ENCODE data around the gene FKBP5. TPM values are rescaled to one million over a fixed set of nuclear protein-coding genes. Genes with fewer than 3 reads are reported as not detected.
"Not testable (repeated sequence)": the region's sequence is repeated elsewhere in the genome, so short reads cannot be mapped to it uniquely, and the experiment has no call there.

The FKBP5 gene
- total RNA-seq, 1 donor from 2014 or later = 5.9 TPM

- TF ChIP-seq CTCF (IDR thresholded peaks at IDR 0.05; ENCODE audit: unreplicated experiment) = no peak
- Mint-ChIP-seq H3K4me3 (ENCODE audit: low read depth) (no peak overlapping the region), H3K27me3 (no peaks in the 10 kb centered on the region), H3K4me1 (ENCODE audit: low read depth) (peaks cover 16% of the 10 kb centered on the region), H3K36me3 (ENCODE audit: insufficient read depth) (peaks cover 5% of the 10 kb centered on the region), H3K9me3 (ENCODE audit: low read depth) (peaks cover 3% of the 10 kb centered on the region), H3K27ac (no peak overlapping the region)
- DNase-seq (ENCODE audit: low spot score, unreplicated experiment) = no peak
Measured at GRCh38 chr6:35602133-35602946, 86.4 kb downstream of the FKBP5 start.

- H3K36me3 Mint-ChIP-seq (ENCODE audit: insufficient read depth) = peaks cover 5% of the 10 kb centered on the region
- no peak overlapping the region for H3K27ac Mint-ChIP-seq
- H3K9me3 Mint-ChIP-seq (ENCODE audit: low read depth) = peaks cover 3% of the 10 kb centered on the region
- no peaks in the 10 kb centered on the region for H3K27me3 Mint-ChIP-seq
- TF ChIP-seq CTCF (IDR thresholded peaks at IDR 0.05; ENCODE audit: unreplicated experiment) = no peak
- no peak overlapping the region for H3K4me3 Mint-ChIP-seq (ENCODE audit: low read depth)
- DNase-seq (ENCODE audit: low spot score, unreplicated experiment) = no peak
- peaks cover 18% of the 10 kb centered on the region for H3K4me1 Mint-ChIP-seq (ENCODE audit: low read depth)
Measured at GRCh38 chr6:35601331-35602132, 87.2 kb downstream of the FKBP5 start.

DNA sequence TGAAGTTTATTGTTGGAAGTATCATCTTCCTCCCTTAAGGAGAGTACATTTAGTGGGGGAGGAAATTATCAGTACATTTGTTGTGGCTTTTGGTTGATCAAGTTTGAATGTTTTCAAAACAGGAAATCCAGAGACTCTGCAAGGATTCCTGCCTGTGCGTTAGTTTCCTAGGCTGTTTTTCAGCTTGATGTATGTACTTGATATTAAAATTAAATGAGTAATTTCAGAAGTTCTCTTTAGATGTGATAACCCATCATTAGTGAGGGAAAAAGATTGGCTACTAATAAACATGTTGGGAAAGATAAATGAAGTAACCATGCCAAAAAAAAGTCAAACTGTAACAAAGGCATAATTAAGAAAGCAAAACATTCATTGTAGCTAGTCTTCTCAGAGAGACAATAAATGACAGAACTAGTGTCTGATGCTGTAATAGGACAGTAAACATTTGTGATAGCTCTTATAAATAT lies 88.0 kb downstream of the FKBP5 start:
- H3K9me3 Mint-ChIP-seq (ENCODE audit: low read depth) = no peaks in the 10 kb centered on the region
- peaks cover 2% of the 10 kb centered on the region for H3K36me3 Mint-ChIP-seq (ENCODE audit: insufficient read depth)
- no peak overlapping the region for H3K4me3 Mint-ChIP-seq (ENCODE audit: low read depth)
- DNase-seq (ENCODE audit: low spot score, unreplicated experiment) = no peak
- H3K27me3 Mint-ChIP-seq = no peaks in the 10 kb centered on the region
- no peak for TF ChIP-seq CTCF (IDR thresholded peaks at IDR 0.05; ENCODE audit: unreplicated experiment)
- peaks cover 18% of the 10 kb centered on the region for H3K4me1 Mint-ChIP-seq (ENCODE audit: low read depth)
- H3K27ac Mint-ChIP-seq = no peak overlapping the region

DNA sequence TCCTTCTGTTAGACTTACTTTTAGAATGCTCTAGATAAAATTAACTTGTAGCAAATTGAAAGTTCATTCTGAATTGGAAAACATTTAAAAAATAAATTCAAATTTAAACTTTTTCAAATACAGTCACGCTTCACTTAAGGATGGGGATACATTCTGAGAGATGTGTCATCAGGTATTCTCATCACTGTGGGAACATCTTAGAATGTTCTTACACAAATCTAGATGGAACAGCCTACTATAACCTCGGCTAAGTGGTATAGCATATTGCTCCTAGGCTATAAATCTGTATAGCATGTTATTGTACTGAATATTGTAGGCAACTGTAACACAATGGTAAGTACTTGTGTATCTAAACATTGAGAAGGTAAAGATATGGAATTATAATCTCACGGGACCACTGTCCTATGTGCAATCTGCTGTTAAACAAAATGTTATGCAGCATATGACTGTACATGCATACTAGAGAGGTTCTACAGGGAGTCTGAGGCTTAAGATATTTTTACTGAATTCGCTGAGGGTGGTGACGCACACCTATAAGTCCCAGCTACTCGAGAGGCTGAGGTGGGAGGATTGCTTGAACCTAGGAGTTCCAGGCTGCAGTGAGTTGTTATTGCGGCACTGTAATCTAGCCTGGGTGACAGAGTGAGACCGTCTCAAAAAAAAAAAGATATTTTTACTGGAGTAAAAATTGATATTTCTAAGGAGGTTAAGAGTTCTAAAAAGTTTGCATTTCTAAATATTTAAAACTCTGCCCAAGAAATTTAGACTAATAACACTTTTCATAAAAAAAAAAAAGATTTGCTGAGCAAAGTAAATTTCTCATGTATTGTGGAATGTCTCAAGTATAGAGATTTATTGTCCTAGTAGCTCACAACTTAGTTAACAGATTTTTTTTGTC lies 88.7 kb downstream of the FKBP5 start:
- Mint-ChIP-seq H3K9me3 (ENCODE audit: low read depth) (no peaks in the 10 kb centered on the region), H3K4me3 (ENCODE audit: low read depth) (no peak overlapping the region), H3K36me3 (ENCODE audit: insufficient read depth) (peaks cover 2% of the 10 kb centered on the region), H3K27ac (no peak overlapping the region), H3K27me3 (no peaks in the 10 kb centered on the region), H3K4me1 (ENCODE audit: low read depth) (peaks cover 18% of the 10 kb centered on the region)
- TF ChIP-seq CTCF (IDR thresholded peaks at IDR 0.05; ENCODE audit: unreplicated experiment) = no peak
- DNase-seq (ENCODE audit: low spot score, unreplicated experiment) = no peak

DNA sequence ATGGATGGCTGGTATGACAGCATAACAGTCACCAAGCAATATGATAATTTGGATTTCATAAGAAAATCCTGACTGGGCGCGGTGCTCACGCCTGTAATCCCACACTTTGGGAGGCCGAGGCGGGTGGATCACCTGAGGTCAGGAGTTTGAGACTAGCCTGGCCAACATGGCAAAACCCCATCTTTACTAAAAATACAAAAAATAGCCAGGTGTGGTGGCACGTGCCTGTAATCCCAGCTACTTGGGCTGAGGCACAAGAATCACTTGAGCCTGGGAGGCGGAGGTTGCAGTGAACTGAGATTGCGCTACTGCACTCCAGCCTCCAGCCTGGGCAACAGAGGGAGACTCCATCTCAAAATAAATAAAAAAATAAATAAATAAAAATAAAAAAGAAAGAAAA lies 90.1 kb downstream of the FKBP5 start:
- not testable (repeated sequence) for DNase-seq (ENCODE audit: low spot score, unreplicated experiment); H3K9me3 Mint-ChIP-seq (ENCODE audit: low read depth); H3K27me3 Mint-ChIP-seq; H3K4me3 Mint-ChIP-seq (ENCODE audit: low read depth); H3K27ac Mint-ChIP-seq; H3K36me3 Mint-ChIP-seq (ENCODE audit: insufficient read depth)
- peaks cover 18% of the 10 kb centered on the region for H3K4me1 Mint-ChIP-seq (ENCODE audit: low read depth)
